ENCODE results near the gene HERC2. TPM values are rescaled to one million over a fixed set of nuclear protein-coding genes. Genes with fewer than 3 reads are reported as not detected.

Gene HERC2
- total and polyA plus RNA-seq, 2 of the 8 experiments (the other 6 are each of a cell fraction or from before 2014, with no cell fraction given): 83.0 to 88.7 TPM

DNA sequence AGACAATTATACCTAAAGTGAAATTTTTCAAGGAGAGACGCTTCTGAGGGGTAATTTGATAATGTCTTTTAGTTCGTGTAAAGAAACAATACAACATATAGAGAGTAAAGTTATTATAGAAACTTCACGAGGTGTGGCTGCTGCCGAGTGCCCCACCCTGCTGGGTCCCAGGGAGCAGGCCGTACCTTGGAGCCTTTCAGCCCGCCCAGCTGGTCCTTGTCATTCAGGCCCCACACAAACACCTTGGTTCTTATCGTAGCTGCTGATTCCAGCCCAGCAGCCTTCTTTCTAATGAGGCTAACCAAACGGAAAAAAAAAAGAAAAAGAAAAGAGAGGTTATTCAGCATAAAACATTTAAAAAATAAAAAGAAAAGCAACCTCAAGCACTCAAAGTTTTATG is 139.8 kb downstream of the HERC2 start (continued):
- TF ChIP-seq CHD7 (IDR thresholded peaks at IDR 0.05; ENCODE audit: insufficient replicate concordance, low read length): no peak
